NCI-H187 (cell line): Measurements from ENCODE around the gene LHX2.

Source experiments
- DNase-seq, 2 experiments: peaks; one replicate each; lab custom pipeline; 2025; lab: John Stamatoyannopoulos, UW

The LHX2 gene

DNA sequence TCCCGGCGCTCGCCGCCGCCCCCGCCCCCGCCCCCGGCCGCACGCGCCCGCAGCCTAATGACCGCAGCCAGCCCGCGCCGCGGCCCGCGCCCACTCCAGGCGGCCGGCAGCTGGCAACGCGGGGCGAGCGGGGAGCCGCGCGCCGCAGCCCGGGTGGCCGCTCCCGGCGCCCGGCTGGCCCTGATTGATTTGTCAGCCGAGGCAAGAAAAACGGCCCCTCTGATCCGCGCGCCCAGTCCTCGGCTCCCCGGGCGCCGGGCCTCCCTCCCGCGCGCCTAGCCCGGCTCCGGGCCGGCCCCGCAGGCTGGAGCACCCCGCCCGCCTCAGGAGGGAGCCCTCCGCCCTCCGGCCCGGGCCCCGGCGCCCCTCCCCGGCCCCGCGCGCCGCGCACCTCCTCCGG lies 11.9 kb upstream of the LHX2 start:
- DNase-seq, result no peak

DNA sequence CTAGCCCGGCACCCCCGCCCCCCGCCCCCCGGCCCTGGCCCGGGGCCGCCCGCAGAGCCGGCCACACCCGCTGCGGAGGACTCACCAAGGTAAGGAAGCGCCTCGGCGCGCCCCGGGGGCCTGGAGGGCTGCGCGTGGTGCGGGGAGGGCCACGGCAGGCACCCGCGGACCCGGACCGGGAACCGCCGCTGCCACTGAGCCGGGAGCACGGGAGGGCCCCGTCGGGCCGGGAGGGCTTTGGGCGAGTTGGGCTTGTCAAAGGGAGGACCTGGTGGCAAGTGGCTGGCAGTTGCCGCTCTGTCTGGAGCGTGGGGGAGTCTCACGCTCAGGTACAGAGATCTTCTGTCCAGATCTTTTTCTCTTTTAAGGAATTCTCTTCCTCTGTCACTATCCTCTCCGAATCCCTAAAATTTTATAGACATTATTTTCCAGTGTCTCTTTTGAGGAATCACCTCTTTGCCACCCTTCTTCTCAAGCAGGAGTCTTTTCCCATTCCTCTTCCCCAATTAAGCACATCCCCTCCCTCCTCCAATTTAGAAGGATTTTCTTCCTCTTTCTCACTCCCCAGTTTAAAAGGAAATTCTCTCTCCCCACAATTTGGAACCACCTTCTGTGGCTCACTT lies 11.3 kb upstream of the LHX2 start:
- DNase-seq, result no peak

DNA sequence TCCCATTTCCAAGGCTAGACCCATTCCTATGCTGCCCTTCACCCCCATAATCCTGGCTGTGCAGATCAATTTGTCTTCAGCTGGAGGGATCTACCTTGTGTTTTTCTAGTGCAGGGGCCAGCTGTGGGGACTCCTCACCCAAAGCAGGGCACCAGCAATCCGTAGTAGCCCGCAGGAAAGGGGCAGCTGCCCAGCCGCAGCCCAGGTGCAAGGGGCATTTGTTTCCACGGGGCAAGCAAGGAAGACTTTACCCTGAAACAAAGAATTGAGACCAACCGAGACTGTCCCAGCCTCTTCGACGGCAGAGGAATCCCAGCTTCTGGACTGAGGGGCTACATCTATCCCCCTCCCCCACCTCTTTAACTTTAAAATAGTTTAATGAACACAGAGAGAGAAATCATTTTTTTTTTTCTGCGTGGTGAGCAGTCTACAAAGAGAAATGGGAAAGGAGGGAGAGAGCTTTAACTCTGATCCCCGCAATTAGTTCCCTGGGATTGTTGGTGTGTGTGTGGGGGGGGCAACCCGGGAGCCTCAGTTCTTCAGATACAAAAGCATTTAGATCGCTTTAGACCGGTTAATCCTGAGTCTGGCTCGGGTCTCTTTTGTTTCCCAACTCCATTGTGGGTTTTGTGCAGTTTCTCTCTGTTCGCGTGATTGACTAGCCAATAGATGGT lies 10.6 kb upstream of the LHX2 start:
- no peak for DNase-seq

DNA sequence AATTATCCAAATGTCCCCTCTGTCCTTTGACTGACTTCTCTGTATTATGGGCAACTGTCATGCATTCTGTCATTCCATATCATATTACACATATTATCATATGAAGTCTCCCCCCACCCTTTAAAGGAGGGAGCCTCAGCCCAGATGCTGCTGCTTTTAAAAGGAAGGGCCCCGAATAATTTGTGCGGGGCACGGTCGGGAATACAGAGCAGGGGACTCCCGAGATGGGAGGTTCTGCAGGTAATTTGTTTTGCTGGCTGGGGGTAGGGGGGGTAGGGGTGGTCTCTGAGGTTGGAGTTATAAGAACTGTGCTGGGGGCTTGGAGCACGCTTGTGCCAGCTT lies 10.1 kb upstream of the LHX2 start:
- no peak for DNase-seq

DNA sequence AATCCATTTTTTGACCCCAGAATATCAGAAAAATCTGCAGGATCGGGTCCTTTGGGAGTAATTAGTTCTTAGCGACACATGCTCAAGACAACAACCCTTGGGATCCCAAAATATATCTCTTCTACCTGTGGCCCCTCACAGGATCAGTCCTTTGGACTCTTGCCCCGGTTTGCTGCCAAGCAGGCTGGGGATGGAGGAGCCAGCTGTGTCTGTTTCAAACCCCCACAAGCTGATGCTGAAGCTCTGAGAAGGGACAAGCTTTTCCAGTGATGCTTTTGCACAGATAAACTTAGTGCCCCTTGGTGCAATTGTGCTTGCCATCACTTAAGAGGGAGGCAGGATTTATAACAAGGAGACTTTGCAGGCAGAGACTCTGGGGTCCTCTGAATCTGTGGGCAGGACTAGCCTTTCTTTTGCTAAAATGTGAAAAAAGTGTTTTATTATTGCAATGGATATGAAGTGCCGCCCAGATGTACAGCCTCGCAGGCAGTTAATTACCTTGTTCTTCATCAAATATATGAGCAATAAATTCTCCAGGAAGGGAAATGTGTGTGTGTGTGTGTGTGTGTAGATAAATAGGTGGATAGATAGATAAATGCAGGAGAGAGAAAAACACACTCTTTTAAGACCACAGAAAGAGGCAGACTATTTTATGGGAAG lies 9.6 kb upstream of the LHX2 start:
- DNase-seq, result no peak

DNA sequence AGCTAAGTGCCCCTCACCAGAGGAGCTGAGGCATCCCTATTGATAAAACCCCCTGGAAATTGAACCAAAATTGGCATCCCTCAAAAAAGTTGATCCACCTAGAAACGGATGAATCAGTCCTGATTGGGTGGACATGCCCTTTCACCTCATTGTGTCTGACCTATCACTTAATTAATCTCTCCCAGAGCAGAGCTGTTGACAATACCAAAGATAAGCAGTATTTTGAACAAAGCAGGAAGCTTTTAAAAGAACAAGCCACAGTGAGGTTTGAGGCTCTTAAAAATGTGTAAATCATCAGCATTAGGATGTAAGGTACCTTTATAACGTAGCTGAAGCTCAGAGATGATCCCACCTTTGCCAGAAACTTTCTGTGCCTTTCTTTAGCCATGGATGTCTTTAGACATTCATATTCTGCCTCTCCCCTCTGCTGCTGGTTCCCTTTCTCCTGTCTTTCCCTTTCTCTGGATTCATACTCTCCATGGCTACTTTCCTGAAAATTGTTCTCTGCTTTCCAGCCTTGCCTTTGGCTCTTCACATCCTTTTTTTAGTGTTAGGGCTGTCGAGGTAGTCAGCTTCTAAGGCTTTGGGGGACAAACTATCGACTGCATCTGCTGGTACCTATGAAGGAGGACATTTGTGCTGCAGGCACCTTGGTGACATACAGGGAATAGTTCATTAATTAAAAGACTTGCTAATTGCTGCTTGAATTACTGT lies 7.8 kb upstream of the LHX2 start:
- no peak for DNase-seq

- DNase-seq, result no peak
Measured at GRCh38 chr9:124004593-124004992, 7.0 kb upstream of the LHX2 start.

GRCh38 chr9:124005029-124005771 lies 6.4 kb upstream of the LHX2 start:
- no peak for DNase-seq

- DNase-seq, result no peak
Measured at GRCh38 chr9:124006448-124007361, 4.9 kb upstream of the LHX2 start.

DNA sequence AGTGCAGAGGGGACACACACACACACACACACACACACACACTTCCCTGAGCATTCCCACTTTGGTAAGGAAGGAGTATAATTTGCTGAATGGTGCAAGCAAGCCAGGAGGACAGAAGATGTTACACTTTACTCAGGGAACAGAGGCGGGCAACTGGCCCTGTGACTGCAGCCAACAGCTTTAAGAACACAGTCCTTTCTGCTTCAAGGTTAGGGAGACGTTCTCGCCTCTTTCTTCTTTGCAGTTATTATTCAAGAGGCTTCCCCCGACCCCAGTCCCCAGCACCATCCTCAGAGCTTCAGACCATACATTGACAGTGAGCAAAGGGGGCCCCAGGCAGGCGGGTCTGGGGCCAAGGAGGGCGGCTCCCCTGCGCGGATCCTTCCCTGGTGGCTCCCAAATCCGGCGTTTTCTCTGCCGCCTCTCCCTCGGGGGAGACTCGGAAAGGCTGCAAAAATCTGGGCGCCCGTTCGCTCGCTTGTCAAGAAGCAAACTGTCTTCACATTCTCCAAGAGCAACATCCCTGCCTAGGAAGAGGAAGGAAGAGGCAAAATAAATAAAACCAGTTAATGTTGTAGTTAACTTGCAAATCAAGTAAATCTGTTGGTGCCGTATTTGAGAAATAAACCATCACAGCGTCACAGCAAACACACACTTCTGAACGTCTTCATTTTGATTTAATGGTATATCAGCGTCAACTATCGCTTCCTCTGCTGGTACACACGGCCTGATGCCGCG lies 3.8 kb upstream of the LHX2 start:
- DNase-seq, result no peak

DNA sequence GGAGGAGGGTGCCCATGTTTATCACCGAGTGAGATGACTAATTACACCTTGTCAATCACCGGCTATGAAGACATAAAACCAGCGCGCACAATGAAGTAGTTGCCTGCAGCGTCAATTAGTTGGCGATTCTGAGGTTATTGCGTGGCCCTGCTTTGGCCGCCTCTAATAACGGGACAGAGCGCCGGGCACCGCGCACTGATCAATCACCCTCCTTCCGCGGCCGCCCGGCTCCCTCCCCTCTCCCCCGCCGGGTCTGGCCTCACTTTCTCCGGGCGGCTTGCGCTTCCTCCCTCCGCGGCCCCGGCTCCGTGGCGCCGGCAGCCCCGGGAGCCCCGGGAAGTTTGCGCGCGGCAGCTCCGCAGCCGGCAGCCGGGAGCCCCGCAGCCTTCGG lies 3.3 kb upstream of the LHX2 start:
- no peak for DNase-seq

GRCh38 chr9:124008694-124009530 lies 2.7 kb upstream of the LHX2 start:
- DNase-seq, result no peak

DNA sequence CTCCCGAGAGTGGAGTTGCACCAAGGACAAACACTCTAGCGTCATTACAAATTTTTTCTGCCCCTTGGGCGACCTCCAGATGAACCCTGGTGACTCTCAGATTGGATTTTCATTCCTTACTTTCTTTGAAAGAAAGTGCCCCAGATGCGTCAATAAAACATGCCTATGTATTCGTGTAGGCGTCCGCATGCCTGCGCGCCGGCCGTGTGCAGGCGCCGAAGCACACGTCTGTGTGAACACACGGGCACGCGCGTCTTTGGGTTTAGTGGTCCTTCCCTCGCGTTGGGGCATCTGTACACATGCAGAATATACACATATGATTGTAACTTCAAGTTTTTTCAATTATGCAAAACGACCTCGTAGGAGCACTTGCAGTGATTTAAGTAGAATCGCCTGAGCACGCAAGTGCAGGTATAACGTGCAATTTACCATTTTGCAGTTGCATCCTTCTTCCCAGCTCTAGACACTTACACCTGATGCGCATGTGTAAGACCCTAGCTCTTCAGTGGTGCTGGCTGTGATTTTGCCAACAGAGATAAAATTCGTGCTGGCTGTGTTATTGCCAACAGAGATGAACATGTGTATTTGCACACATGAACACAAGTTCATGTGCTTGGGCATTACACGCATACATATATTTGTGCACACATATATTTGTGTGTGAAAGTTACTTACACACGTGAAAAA lies 1.9 kb upstream of the LHX2 start:
- no peak for DNase-seq

DNA sequence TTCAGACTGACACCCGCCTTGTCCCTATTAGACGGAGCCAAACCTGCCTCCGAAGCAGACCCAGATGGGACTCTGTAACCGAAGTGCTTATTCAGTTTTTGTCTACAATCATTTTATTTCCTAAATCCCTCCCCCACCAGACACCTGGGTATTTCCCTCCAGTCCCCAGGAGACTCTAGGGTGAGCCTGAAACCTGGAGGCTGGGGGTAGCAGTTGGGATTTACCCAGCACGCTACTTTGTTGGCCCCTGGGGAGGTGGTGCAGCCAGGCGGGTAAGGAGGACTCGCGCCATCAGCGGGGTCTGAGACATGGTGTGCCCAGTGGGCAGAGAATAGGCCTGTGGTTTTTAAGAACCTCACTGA lies 1.3 kb upstream of the LHX2 start:
- no peak for DNase-seq

GRCh38 chr9:124010665-124011321 lies 775 bp upstream of the LHX2 start:
- no peak for DNase-seq

DNA sequence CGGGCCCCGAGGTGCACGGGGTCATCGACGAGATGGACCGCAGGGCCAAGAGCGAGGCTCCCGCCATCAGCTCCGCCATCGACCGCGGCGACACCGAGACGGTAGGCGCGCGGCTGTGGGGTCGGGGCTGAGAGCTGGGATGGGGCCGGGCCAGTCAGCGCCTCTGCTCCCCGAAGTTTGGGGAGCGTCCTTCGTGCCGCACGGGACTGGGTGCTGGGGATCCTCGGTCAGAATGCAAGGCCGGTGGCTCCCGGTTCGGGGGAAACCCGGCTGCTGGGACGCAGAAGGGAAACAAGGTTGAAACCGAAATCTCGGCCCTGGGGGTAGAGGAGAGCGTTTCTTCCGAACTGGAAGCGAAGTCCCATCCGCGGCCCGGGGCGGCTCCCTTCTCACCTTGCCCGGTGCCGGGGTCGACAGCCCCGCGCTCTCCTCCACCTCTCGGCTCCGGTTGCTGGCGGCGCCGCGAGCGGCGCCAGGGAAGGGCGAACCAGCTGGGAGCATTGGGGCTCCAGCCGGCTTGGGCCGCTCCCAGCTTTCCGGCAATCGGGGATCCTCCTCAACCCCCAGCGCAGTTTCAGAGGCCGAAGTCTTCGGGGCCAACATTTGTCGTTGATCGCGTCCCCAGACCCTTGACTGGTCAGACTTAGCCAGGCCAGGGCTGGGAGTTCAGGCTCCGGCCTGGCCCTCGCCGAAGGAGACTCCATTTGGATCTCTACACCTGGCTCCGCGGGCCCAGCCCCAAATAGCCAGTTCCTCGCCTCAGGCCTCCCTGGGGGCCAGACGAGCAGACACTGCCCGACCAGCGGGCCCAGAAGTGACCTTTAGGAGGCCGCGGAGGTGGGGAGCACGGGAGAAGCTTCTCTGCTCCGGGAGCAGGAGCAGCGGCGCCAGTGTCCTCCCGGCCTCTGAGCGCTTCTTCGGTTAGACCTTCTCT lies 1.1 kb downstream of the LHX2 start:
- no peak for DNase-seq
